Suprapubic skin (tissue), 4 donors: Measurements from ENCODE around the gene SPC25. TPM values are rescaled to one million over a fixed set of nuclear protein-coding genes. Genes with fewer than 3 reads are reported as not detected.

ENCODE experiments used
- DNase-seq, 2 donors: peaks; one replicate each; pipeline ENCODE4 v3.0.0-alpha.2; 2019; ENCODE audit warnings: low spot score in 2 of 2
- H3K27ac ChIP-seq: fragments of 200-600 bp; sonication (generic); one replicate; pipeline ENCODE4 v1.5.1; 2019
- H3K27me3 ChIP-seq: fragments of 200-600 bp; sonication (generic); one replicate; pipeline ENCODE4 v1.5.1; 2019
- H3K36me3 ChIP-seq: fragments of 200-600 bp; sonication (generic); one replicate; pipeline ENCODE4 v1.5.1; 2019
- H3K4me1 ChIP-seq: fragments of 200-600 bp; sonication (generic); one replicate; pipeline ENCODE4 v1.5.1; 2019
- H3K4me3 ChIP-seq: fragments of 200-600 bp; sonication (generic); one replicate; pipeline ENCODE4 v1.5.1; 2019; ENCODE audit warnings: mild to moderate bottlenecking
- H3K9me3 ChIP-seq: fragments of 200-600 bp; sonication (generic); one replicate; pipeline ENCODE4 v1.5.1; 2019
- EP300 ChIP-seq: sonication (generic); formaldehyde crosslinking; IDR thresholded peaks from one replicate; pipeline ENCODE4 v1.6.1; 2017; ENCODE audit warnings: antibody characterized with exemption
- POLR2A ChIP-seq, 2 donors: fragments of 450-650 bp; IDR thresholded peaks; one replicate each; pipeline ENCODE4 v1.6.1; 2017; ENCODE audit warnings: antibody characterized with exemption in 2 of 2, mild to moderate bottlenecking in 2 of 2, moderate library complexity in 2 of 2
- POLR2AphosphoS5 ChIP-seq, 3 donors: sonication (generic); formaldehyde crosslinking; IDR thresholded peaks; one replicate each; pipeline ENCODE4 v1.6.1; 2017; ENCODE audit warnings: antibody characterized with exemption in 3 of 3
- WGBS: methylation state at CpG from one replicate; pipeline ENCODE4 v1.1.5; 2018; 5-methylcytosine and 5-hydroxymethylcytosine counted together
- total RNA-seq, 4 donors: library from RNA; depleted of rRNA; stranded (reverse); fragments of >200 nt; gene quantifications; one replicate each; pipeline ENCODE4 v1.1.0, GENCODE V29; 2016
- TF ChIP-seq, protein P1 (sequence below), 2 donors: fragments of 200-600 bp in 1 of 2; fragments of 450-650 bp in 1 of 2; sonication (generic) in 1 of 2; IDR thresholded peaks; one replicate each; pipeline ENCODE4 v1.5.1; 2016 to 2019; ENCODE audit warnings: antibody characterized with exemption in 2 of 2, mild to moderate bottlenecking in 1 of 2, moderate library complexity in 1 of 2

Gene SPC25
- total RNA-seq, 4 donors from 2014 or later: 0.62 to 4.3 (median 1.2) TPM; not detected in 1

DNA sequence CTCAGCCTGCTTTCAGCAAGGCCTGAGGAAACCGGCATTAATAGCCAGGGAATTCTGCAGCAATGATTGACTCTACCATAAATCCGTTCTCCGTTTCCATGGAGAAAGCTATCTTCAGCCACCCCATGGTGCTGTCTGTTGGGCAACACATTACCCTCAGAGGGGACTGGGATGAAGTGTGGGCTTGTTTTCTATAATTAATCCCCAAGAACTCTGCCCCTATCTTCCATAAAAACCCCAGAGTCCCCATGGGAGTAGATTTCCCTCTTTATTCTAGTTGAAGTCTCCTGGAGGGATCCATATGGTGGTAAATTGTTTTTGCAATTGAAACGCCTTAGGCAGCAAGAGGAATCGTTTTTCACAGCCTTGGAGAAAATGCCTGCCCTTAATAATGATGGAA lies 20.1 kb upstream of the SPC25 start:
- Histone ChIP-seq H3K4me1 (peaks cover 7% of the 10 kb centered on the region), H3K9me3 (no peaks in the 10 kb centered on the region), H3K27ac (no peak overlapping the region), H3K36me3 (no peaks in the 10 kb centered on the region), H3K4me3 (no peak overlapping the region), H3K27me3 (peaks cover 11% of the 10 kb centered on the region)
- 61% methylated on average over 5 of the region's 5 CpGs for WGBS
- no peak for DNase-seq
- TF ChIP-seq POLR2A (IDR thresholded peaks at IDR 0.05) (no peak), EP300 (no peak), POLR2AphosphoS5 (IDR thresholded peaks at IDR 0.05) (no peak)
- TF ChIP-seq, protein P1, sequence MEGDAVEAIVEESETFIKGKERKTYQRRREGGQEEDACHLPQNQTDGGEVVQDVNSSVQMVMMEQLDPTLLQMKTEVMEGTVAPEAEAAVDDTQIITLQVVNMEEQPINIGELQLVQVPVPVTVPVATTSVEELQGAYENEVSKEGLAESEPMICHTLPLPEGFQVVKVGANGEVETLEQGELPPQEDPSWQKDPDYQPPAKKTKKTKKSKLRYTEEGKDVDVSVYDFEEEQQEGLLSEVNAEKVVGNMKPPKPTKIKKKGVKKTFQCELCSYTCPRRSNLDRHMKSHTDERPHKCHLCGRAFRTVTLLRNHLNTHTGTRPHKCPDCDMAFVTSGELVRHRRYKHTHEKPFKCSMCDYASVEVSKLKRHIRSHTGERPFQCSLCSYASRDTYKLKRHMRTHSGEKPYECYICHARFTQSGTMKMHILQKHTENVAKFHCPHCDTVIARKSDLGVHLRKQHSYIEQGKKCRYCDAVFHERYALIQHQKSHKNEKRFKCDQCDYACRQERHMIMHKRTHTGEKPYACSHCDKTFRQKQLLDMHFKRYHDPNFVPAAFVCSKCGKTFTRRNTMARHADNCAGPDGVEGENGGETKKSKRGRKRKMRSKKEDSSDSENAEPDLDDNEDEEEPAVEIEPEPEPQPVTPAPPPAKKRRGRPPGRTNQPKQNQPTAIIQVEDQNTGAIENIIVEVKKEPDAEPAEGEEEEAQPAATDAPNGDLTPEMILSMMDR (IDR thresholded peaks at IDR 0.05): no peak

DNA sequence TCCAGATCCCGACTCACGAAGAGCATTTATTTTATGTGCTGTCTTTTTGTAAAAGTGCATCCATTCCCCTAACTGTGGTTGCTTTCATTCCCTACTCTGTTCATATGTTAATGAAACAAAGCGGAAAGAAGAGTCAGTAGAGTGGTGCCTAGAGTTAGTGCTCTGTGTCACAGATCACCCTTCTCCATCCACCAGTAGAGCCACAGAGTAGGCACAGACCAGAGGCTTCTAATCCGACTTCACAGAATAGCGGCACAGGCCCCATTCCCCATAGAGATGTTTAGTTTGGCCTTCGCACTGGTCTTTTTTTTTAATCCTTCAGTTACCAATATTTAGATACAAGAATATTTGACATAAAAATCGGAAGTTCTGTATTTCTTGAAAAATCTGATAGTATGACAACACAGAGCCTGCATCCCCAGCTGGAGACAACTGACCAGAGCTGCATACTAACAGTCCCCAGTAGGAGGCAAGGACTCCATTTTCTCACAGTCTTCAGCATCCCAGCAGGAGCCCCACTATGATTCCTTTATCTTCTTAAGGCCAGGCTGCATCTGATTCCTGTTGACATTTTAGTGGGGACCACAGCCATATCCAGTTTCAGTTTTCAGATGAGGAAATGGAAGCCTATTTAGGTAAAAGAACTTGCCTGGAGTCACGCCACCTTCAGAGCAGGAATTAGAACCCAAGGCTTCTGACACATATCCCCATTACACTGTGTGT lies 17.9 kb upstream of the SPC25 start:
- peaks cover 11% of the 10 kb centered on the region for H3K27me3 ChIP-seq
- 93% methylated on average over 8 of the region's 8 CpGs for WGBS
- no peak for TF ChIP-seq EP300
- no peak for TF ChIP-seq POLR2A (IDR thresholded peaks at IDR 0.05)
- TF ChIP-seq POLR2AphosphoS5 (IDR thresholded peaks at IDR 0.05): no peak
- TF ChIP-seq, protein P1 (IDR thresholded peaks at IDR 0.05): no peak

DNA sequence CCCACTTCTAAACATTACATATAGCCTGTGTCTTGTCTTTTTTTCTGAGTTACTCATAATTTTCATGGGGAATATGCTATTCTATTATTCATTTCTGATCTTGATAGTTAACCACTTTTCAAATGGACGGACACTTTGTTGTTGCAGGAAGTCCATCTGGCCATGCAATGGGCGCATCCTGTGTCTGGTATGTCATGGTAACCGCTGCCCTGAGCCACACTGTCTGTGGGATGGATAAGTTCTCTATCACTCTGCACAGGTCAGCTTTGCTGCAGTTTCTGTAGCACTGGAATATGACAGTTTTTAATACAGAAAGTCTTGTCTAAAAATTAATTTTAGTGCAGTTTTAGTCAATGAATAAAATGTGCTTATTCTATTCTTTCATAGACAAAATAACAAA lies 14.1 kb upstream of the SPC25 start:
- WGBS: 92% methylated on average over 3 of the region's 3 CpGs
- Histone ChIP-seq H3K27ac (no peak overlapping the region), H3K4me1 (no peaks in the 10 kb centered on the region), H3K27me3 (no peaks in the 10 kb centered on the region), H3K4me3 (no peak overlapping the region), H3K9me3 (no peaks in the 10 kb centered on the region), H3K36me3 (no peaks in the 10 kb centered on the region)
- TF ChIP-seq, protein P1 (IDR thresholded peaks at IDR 0.05): no peak
- no peak for TF ChIP-seq POLR2A (IDR thresholded peaks at IDR 0.05)
- no peak for TF ChIP-seq EP300
- no peak for TF ChIP-seq POLR2AphosphoS5 (IDR thresholded peaks at IDR 0.05)
- no peak for DNase-seq

More for the DNA sequence above, 17.9 kb upstream of the SPC25 start:
- no peaks in the 10 kb centered on the region for H3K36me3 ChIP-seq
- DNase-seq: no peak
- no peak overlapping the region for H3K4me3 ChIP-seq
- peaks cover 7% of the 10 kb centered on the region for H3K4me1 ChIP-seq
- no peak overlapping the region for H3K27ac ChIP-seq
- no peaks in the 10 kb centered on the region for H3K9me3 ChIP-seq

DNA sequence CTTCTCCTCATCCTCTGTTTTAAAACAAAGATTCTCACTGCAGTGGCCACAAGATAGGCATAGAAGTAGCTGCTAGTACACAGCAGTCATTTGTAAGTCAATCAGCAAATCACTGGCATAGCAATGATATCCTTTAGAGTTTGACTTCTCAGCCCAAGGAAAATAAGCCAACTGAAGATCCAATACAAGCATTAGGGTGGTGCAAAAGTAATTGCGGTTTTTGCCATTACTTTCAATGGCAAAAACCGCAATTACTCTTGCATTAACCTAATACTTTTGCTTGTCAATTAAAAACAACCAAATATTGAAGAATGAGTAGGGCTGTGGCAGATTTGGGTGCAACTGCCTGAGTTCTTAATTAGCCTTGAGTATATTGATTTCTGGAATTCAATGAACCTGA lies 13.7 kb upstream of the SPC25 start:
- H3K9me3 ChIP-seq: no peaks in the 10 kb centered on the region
- no peaks in the 10 kb centered on the region for H3K27me3 ChIP-seq
- no peaks in the 10 kb centered on the region for H3K36me3 ChIP-seq
- no peak for DNase-seq
- no peak overlapping the region for H3K4me3 ChIP-seq
- WGBS: 93% methylated on average over 2 of the region's 2 CpGs
- no peaks in the 10 kb centered on the region for H3K4me1 ChIP-seq
- TF ChIP-seq, protein P1 (IDR thresholded peaks at IDR 0.05): no peak
- no peak for TF ChIP-seq EP300
- no peak for TF ChIP-seq POLR2A (IDR thresholded peaks at IDR 0.05)
- no peak for TF ChIP-seq POLR2AphosphoS5 (IDR thresholded peaks at IDR 0.05)
- no peak overlapping the region for H3K27ac ChIP-seq

DNA sequence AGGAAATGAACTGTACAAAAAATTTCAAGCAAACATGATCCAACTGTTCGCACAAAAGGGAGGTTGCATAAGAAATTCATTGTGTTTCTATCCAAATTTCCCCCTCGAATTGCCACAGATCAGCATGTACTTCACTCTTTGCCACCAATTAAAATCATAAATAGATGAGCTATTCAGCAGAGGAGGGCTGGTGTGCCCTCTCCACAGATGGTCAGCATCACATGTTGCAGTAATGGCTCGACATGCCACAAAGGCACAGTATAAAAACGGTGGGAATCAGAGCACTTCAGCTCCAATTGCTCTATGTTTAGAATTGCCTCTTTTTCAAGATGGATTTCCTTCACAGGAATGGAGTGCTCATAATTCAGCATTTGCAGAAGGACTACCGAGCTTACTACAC lies 10.8 kb upstream of the SPC25 start, which contains the start of gene G6PC2:
TSS of gene G6PC2 (plus strand) at position 289 of the 400 bp plus-strand sequence. CDS start at position 330, 41 bp downstream.
- TF ChIP-seq, protein P1 (IDR thresholded peaks at IDR 0.05): no peak
- TF ChIP-seq EP300 (no peak), POLR2AphosphoS5 (IDR thresholded peaks at IDR 0.05) (no peak), POLR2A (IDR thresholded peaks at IDR 0.05) (no peak)
- 71% methylated on average over 5 of the region's 5 CpGs for WGBS
- H3K4me1 ChIP-seq: no peaks in the 10 kb centered on the region
- no peak for DNase-seq
- H3K36me3 ChIP-seq: no peaks in the 10 kb centered on the region
- no peak within 1 kb of the TSS for H3K4me3 ChIP-seq
- H3K27me3 ChIP-seq: no peaks in the 10 kb centered on the region
- no peak within 1 kb of the TSS for H3K27ac ChIP-seq
- no peaks in the 10 kb centered on the region for H3K9me3 ChIP-seq
